ENCODE data around the gene OLFM4.
"Not testable (repeated sequence)": the region's sequence is repeated elsewhere in the genome, so short reads cannot be mapped to it uniquely, and the experiment has no call there.

OLFM4 gene

GRCh38 chr13:53010374-53011105 is 18.1 kb upstream of the OLFM4 start:
- DNase-seq: no peak

GRCh38 chr13:53012707-53013106 is 15.9 kb upstream of the OLFM4 start:
- no peaks in the 10 kb centered on the region for H3K79me2 ChIP-seq (ENCODE audit: insufficient read depth, low read length)
- no peak for ATAC-seq (ENCODE audit: insufficient read depth, low read depth)

More at GRCh38 chr13:53010374-53011105, 18.1 kb upstream of the OLFM4 start:
- Histone ChIP-seq H3K9ac (ENCODE audit: low read depth, low read length) (no peak overlapping the region), H3K9me3 (ENCODE audit: insufficient read depth, low read length, severe bottlenecking) (no peaks in the 10 kb centered on the region), H3K27ac (ENCODE audit: low read length) (no peak overlapping the region), H2AFZ (ENCODE audit: low read depth, low read length) (no peak overlapping the region), H3K79me2 (ENCODE audit: insufficient read depth, low read length) (no peaks in the 10 kb centered on the region), H3K27me3 (ENCODE audit: insufficient read depth, low read length, poor library complexity) (peaks cover 2% of the 10 kb centered on the region), H3K4me2 (ENCODE audit: insufficient read depth, low read length) (no peak overlapping the region), H3K36me3 (ENCODE audit: insufficient read depth, low read length) (no peaks in the 10 kb centered on the region), H3K4me3 (ENCODE audit: low read depth in 1 of 2, low read length in 2 of 2) (no peak overlapping the region), H3K4me1 (ENCODE audit: insufficient read depth, low read length) (peaks cover 7% of the 10 kb centered on the region; the same call in 1 of the 2 replicates), H4K20me1 (ENCODE audit: insufficient read depth, low read length) (no peaks in the 10 kb centered on the region)
- 0 out of 3 replicates have a peak, but pooled peaks have one; percentile 19 for ATAC-seq (ENCODE audit: insufficient read depth, low read depth)
- TF ChIP-seq EZH2 (IDR thresholded peaks at IDR 0.05; ENCODE audit: borderline replicate concordance, low read depth, low read length, severe bottlenecking): no peak
- no peak for TF ChIP-seq CTCF (IDR thresholded peaks at IDR 0.05; ENCODE audit: borderline replicate concordance, extremely low read depth, low read length, poor library complexity, severe bottlenecking)

GRCh38 chr13:53013113-53013512 is 15.5 kb upstream of the OLFM4 start:
- Histone ChIP-seq H3K36me3 (ENCODE audit: insufficient read depth, low read length) (no peaks in the 10 kb centered on the region), H3K27ac (ENCODE audit: low read length) (no peak overlapping the region), H3K4me1 (ENCODE audit: insufficient read depth, low read length) (peaks cover under 1% of the 10 kb centered on the region; the same call in 1 of the 2 replicates), H3K27me3 (ENCODE audit: insufficient read depth, low read length, poor library complexity) (peaks cover 2% of the 10 kb centered on the region), H3K4me3 (ENCODE audit: low read depth in 1 of 2, low read length in 2 of 2) (no peak overlapping the region), H3K9me3 (ENCODE audit: insufficient read depth, low read length, severe bottlenecking) (no peaks in the 10 kb centered on the region), H2AFZ (ENCODE audit: low read depth, low read length) (no peak overlapping the region), H3K9ac (ENCODE audit: low read depth, low read length) (no peak overlapping the region), H3K4me2 (ENCODE audit: insufficient read depth, low read length) (no peak overlapping the region), H3K79me2 (ENCODE audit: insufficient read depth, low read length) (no peaks in the 10 kb centered on the region), H4K20me1 (ENCODE audit: insufficient read depth, low read length) (no peaks in the 10 kb centered on the region)
- TF ChIP-seq CTCF (IDR thresholded peaks at IDR 0.05; ENCODE audit: borderline replicate concordance, extremely low read depth, low read length, poor library complexity, severe bottlenecking) (no peak), EZH2 (IDR thresholded peaks at IDR 0.05; ENCODE audit: borderline replicate concordance, low read depth, low read length, severe bottlenecking) (no peak)
- ATAC-seq (ENCODE audit: insufficient read depth, low read depth) (no peak), DNase-seq (no peak)

More at GRCh38 chr13:53012707-53013106, 15.9 kb upstream of the OLFM4 start:
- no peak overlapping the region for H2AFZ ChIP-seq (ENCODE audit: low read depth, low read length)
- H3K27ac ChIP-seq (ENCODE audit: low read length): no peak overlapping the region
- no peak overlapping the region for H3K4me2 ChIP-seq (ENCODE audit: insufficient read depth, low read length)
- H3K9ac ChIP-seq (ENCODE audit: low read depth, low read length): no peak overlapping the region
- no peaks in the 10 kb centered on the region for H3K9me3 ChIP-seq (ENCODE audit: insufficient read depth, low read length, severe bottlenecking)
- TF ChIP-seq EZH2 (IDR thresholded peaks at IDR 0.05; ENCODE audit: borderline replicate concordance, low read depth, low read length, severe bottlenecking): no peak
- TF ChIP-seq CTCF (IDR thresholded peaks at IDR 0.05; ENCODE audit: borderline replicate concordance, extremely low read depth, low read length, poor library complexity, severe bottlenecking): no peak
- H3K4me1 ChIP-seq (ENCODE audit: insufficient read depth, low read length): peaks cover 5% of the 10 kb centered on the region; the same call in 1 of the 2 replicates
- DNase-seq: no peak
- no peak overlapping the region for H3K4me3 ChIP-seq (ENCODE audit: low read depth in 1 of 2, low read length in 2 of 2)
- H3K36me3 ChIP-seq (ENCODE audit: insufficient read depth, low read length): no peaks in the 10 kb centered on the region
- peaks cover 2% of the 10 kb centered on the region for H3K27me3 ChIP-seq (ENCODE audit: insufficient read depth, low read length, poor library complexity)
- H4K20me1 ChIP-seq (ENCODE audit: insufficient read depth, low read length): no peaks in the 10 kb centered on the region

GRCh38 chr13:53014018-53014417 is 14.6 kb upstream of the OLFM4 start:
- not testable (repeated sequence) for H3K4me2 ChIP-seq (ENCODE audit: insufficient read depth, low read length); ATAC-seq (ENCODE audit: insufficient read depth, low read depth)

More at GRCh38 chr13:53014018-53014417, 14.6 kb upstream of the OLFM4 start:
- H3K9me3 ChIP-seq (ENCODE audit: insufficient read depth, low read length, severe bottlenecking); H3K79me2 ChIP-seq (ENCODE audit: insufficient read depth, low read length); DNase-seq; H3K4me3 ChIP-seq (ENCODE audit: low read depth in 1 of 2, low read length in 2 of 2); H2AFZ ChIP-seq (ENCODE audit: low read depth, low read length); H3K4me1 ChIP-seq (ENCODE audit: insufficient read depth, low read length); H3K36me3 ChIP-seq (ENCODE audit: insufficient read depth, low read length); H3K9ac ChIP-seq (ENCODE audit: low read depth, low read length); H3K27me3 ChIP-seq (ENCODE audit: insufficient read depth, low read length, poor library complexity); H3K27ac ChIP-seq (ENCODE audit: low read length); H4K20me1 ChIP-seq (ENCODE audit: insufficient read depth, low read length): not testable (repeated sequence)
